AG04450 (cell line): ENCODE measurements around the gene SLC7A4. TPM values are rescaled to one million over a fixed set of nuclear protein-coding genes. Genes with fewer than 3 reads are reported as not detected.

Source experiments
- CTCF ChIA-PET: fragments of 300-600, 350-600 bp; formaldehyde crosslinking; extraction: SDS; loops from one replicate; lab custom pipeline; 2022; ENCODE audit warnings: antibody characterized with exemption, inconsistent platforms; lab: Charles Lee
- POLR2A ChIA-PET: fragments of 350-600 bp; formaldehyde crosslinking; extraction: SDS; loops from one replicate; lab custom pipeline; 2021; ENCODE audit warnings: antibody characterized with exemption, inconsistent platforms; lab: Yijun Ruan, JAX
- DNase-seq: peaks from one replicate; pipeline ENCODE4 v3.0.0-alpha.2; 2011; ENCODE audit warnings: low read depth, low spot score
- H3K27ac ChIP-seq: one replicate; pipeline ENCODE4 v1.5.1; 2012; ENCODE audit warnings: low read depth, low read length, control low read depth
- H3K27me3 ChIP-seq: one replicate; pipeline ENCODE4 v1.6.0; 2012; ENCODE audit warnings: low read length; ENCODE audit not compliant: control insufficient read depth, insufficient read depth
- H3K4me3 ChIP-seq: 2 replicates; pipeline ENCODE4 v1.5.1; 2011; ENCODE audit warnings: mild to moderate bottlenecking, low read depth, low read length, control low read depth
- H3K9me3 ChIP-seq: 2 replicates; pipeline ENCODE4 v1.5.1; 2012; ENCODE audit warnings: low read length; ENCODE audit not compliant: control insufficient read depth, insufficient read depth
- CTCF ChIP-seq: IDR thresholded peaks from 2 replicates; pipeline ENCODE4 v1.5.1; 2011; ENCODE audit warnings: low read depth, low read length, control low read depth, inconsistent platforms
- polyA plus RNA-seq: library from polyadenylated mRNA; depleted of rRNA; stranded (reverse); fragments of >200 nt; gene quantifications from 2 replicates; pipeline ENCODE4 v1.2.3, GENCODE V29; 2011

The SLC7A4 gene
- polyA plus RNA-seq, 1 experiment, result 0.11 TPM

GRCh38 chr22:21015466-21016006 is 16.8 kb downstream of the SLC7A4 start:
- DNase-seq, result no peak
- CTCF ChIA-PET, result interaction anchor here (0.9 kb wide), 2 partner anchors 19 to 87 kb away, joined by 3 read pairs; no protein-coding TSS in a partner anchor
- Histone ChIP-seq H3K9me3 (no peaks in the 10 kb centered on the region; the same call in 1 of the 2 replicates), H3K4me3 (peak overlapping the region; percentile 74), H3K27ac (peak overlapping the region; percentile 73), H3K27me3 (peaks cover 2% of the 10 kb centered on the region)
- POLR2A ChIA-PET, result interaction anchor here (0.6 to 1.8 kb wide), 7 partner anchors 13 to 647 kb away, joined by 3 to 15 read pairs (median 4); partner anchors contain the start of genes LZTR1 and THAP7
- TF ChIP-seq CTCF, result no peak

GRCh38 chr22:21014726-21015465 is 17.5 kb downstream of the SLC7A4 start, which contains the start of gene P2RX6:
Gene P2RX6, plus strand, starts transcription at chr22:21015165. Its CDS starts 10 bp downstream, at chr22:21015175.
- ChIA-PET POLR2A (interaction anchor here (0.6 to 1.8 kb wide), 7 partner anchors 13 to 648 kb away, joined by 3 to 15 read pairs (median 4); partner anchors contain the start of genes LZTR1 and THAP7), CTCF (interaction anchor here (0.9 to 1.0 kb wide), 3 partner anchors 20 to 87 kb away, joined by 3 read pairs; partner anchors contain the start of gene LZTR1)
- Histone ChIP-seq H3K27me3 (peaks cover 2% of the 10 kb centered on the region), H3K27ac (peak within 1 kb of the TSS; percentile 73), H3K4me3 (peak within 1 kb of the TSS; percentile 74), H3K9me3 (no peaks in the 10 kb centered on the region; the same call in 1 of the 2 replicates)
- TF ChIP-seq CTCF, result no peak
- DNase-seq, result no peak

- Histone ChIP-seq H3K9me3 (no peaks in the 10 kb centered on the region; the same call in 1 of the 2 replicates), H3K27ac (peak overlapping the region; percentile 73), H3K27me3 (peaks cover 2% of the 10 kb centered on the region), H3K4me3 (peak overlapping the region; percentile 74)
- CTCF ChIA-PET, result interaction anchor here (1.0 kb wide), 1 partner anchor 32 kb away, joined by 3 read pairs; the partner anchor contains the start of gene LZTR1
- POLR2A ChIA-PET, result interaction anchor here (1.2 to 1.8 kb wide), 4 partner anchors 12 to 32 kb away, joined by 3 to 15 read pairs (median 4); partner anchors contain the start of genes LZTR1 and THAP7
- TF ChIP-seq CTCF, result no peak
- DNase-seq, result peak; percentile 74
Measured at GRCh38 chr22:21014202-21014725, 18.1 kb downstream of the SLC7A4 start.

GRCh38 chr22:21013657-21014201 is 18.6 kb downstream of the SLC7A4 start:
- ChIA-PET POLR2A (interaction anchor here (0.8 kb wide), 1 partner anchor 32 kb away, joined by 3 read pairs; the partner anchor contains the start of gene LZTR1), CTCF (no interaction called here)
- no peak for TF ChIP-seq CTCF
- no peak for DNase-seq
- Histone ChIP-seq H3K9me3 (no peaks in the 10 kb centered on the region; the same call in 1 of the 2 replicates), H3K27me3 (peaks cover 2% of the 10 kb centered on the region), H3K27ac (peak overlapping the region; percentile 21), H3K4me3 (peak overlapping the region; percentile 74)
